OCI-LY1 (cell line): ENCODE measurements around the gene BHLHA9.

Experiments used
- H2AFZ ChIP-seq: fragments of 200-600 bp; sonication (generic), shearing (Covaris generic); 2 replicates; pipeline ENCODE4 v1.6.0; 2014; ENCODE audit warnings: antibody characterized with exemption, mild to moderate bottlenecking, low read length
- H3F3A ChIP-seq: fragments of 200-600 bp; sonication (generic), shearing (Covaris generic); 2 replicates; pipeline ENCODE4 v1.6.0; 2014; ENCODE audit warnings: mild to moderate bottlenecking, antibody characterized with exemption, low read length, moderate library complexity; ENCODE audit not compliant: insufficient read depth
- H3K27ac ChIP-seq: fragments of 200-600 bp; sonication (generic); 2 replicates; pipeline ENCODE4 v1.5.1; 2014; ENCODE audit warnings: low read length, mixed run types, mild to moderate bottlenecking, low read depth; ENCODE audit not compliant: poor library complexity, severe bottlenecking
- H3K27me3 ChIP-seq: fragments of 200-600 bp; sonication (generic); 2 replicates; pipeline ENCODE4 v1.6.0; 2014; ENCODE audit warnings: antibody characterized with exemption, mild to moderate bottlenecking, low read length, moderate library complexity; ENCODE audit not compliant: insufficient read depth
- H3K36me3 ChIP-seq: fragments of 200-600 bp; sonication (generic); 2 replicates; pipeline ENCODE4 v1.6.1; 2014; ENCODE audit warnings: mild to moderate bottlenecking, antibody characterized with exemption, low read length, moderate library complexity, mixed read lengths; ENCODE audit not compliant: insufficient read depth
- H3K4me1 ChIP-seq: fragments of 200-600 bp; sonication (generic); 2 replicates; pipeline ENCODE4 v1.5.1; 2014; ENCODE audit warnings: mild to moderate bottlenecking, low read length, moderate library complexity; ENCODE audit not compliant: insufficient read depth, severe bottlenecking
- H3K4me2 ChIP-seq: fragments of 200-600 bp; sonication (generic), shearing (Covaris generic); 2 replicates; pipeline ENCODE4 v1.6.1; 2014; ENCODE audit warnings: low read length
- H3K4me3 ChIP-seq: fragments of 200-600 bp; sonication (generic); 2 replicates; pipeline ENCODE4 v1.5.1; 2014; ENCODE audit warnings: low read length, low read depth, mild to moderate bottlenecking, mixed read lengths; ENCODE audit not compliant: poor library complexity, severe bottlenecking
- H3K79me2 ChIP-seq: fragments of 200-600 bp; shearing (Covaris generic); 2 replicates; pipeline ENCODE4 v1.6.1; 2016; ENCODE audit warnings: mixed run types, low read length, mixed read lengths; ENCODE audit not compliant: insufficient read depth
- H3K9ac ChIP-seq: fragments of 200-600 bp; sonication (generic), shearing (Covaris generic); 2 replicates; pipeline ENCODE4 v1.6.1; 2014; ENCODE audit warnings: mild to moderate bottlenecking, low read length, mixed read lengths
- H3K9me2 ChIP-seq: fragments of 200-600 bp; sonication (generic), shearing (Covaris generic); 2 replicates; pipeline ENCODE4 v1.6.1; 2014; ENCODE audit warnings: low read depth, mild to moderate bottlenecking, low read length, mixed read lengths
- H3K9me3 ChIP-seq: fragments of 200-600 bp; shearing (Covaris generic); 2 replicates; pipeline ENCODE4 v1.6.1; 2014; ENCODE audit warnings: low read length, mixed read lengths
- H4K20me1 ChIP-seq: fragments of 200-600 bp; sonication (generic), shearing (Covaris generic); 2 replicates; pipeline ENCODE4 v1.6.0; 2016; ENCODE audit warnings: mild to moderate bottlenecking, low read length; ENCODE audit not compliant: insufficient read depth
- EZH2 ChIP-seq: fragments of 200-600 bp; sonication (generic), shearing (Covaris generic); IDR thresholded peaks from 2 replicates; pipeline ENCODE4 v1.8.0; 2017; ENCODE audit warnings: borderline replicate concordance, mixed run types, mild to moderate bottlenecking, antibody characterized with exemption, low read length, moderate library complexity, mixed read lengths
- TF ChIP-seq, protein P1 (sequence below): fragments of 200-600 bp; sonication (generic), shearing (Covaris generic); IDR thresholded peaks from 2 replicates; pipeline ENCODE4 v1.5.1; 2017; ENCODE audit warnings: mild to moderate bottlenecking, antibody characterized with exemption, low read length, moderate library complexity, mixed read lengths

BHLHA9 gene

DNA sequence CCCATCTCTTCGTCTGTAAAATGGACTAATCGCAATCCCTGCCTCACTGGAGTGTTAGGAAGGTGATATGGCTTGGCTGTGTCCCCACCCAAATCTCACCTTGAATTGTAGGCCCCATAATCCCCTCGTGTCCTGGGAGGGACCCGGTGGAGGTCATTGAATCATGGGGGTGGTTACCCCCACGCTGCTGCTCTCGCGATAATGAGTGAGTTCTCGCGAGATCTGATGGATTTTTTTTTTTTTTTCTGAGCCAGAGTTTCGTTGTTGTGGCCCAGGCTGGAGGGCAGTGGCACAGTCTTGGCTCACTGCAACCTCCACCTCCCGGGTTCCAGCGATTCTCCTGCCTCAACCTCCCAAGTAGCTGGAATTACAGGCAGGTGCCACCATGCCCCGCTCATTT is 20.4 kb downstream of the BHLHA9 start:
- H3K9ac ChIP-seq, result no peak overlapping the region

DNA sequence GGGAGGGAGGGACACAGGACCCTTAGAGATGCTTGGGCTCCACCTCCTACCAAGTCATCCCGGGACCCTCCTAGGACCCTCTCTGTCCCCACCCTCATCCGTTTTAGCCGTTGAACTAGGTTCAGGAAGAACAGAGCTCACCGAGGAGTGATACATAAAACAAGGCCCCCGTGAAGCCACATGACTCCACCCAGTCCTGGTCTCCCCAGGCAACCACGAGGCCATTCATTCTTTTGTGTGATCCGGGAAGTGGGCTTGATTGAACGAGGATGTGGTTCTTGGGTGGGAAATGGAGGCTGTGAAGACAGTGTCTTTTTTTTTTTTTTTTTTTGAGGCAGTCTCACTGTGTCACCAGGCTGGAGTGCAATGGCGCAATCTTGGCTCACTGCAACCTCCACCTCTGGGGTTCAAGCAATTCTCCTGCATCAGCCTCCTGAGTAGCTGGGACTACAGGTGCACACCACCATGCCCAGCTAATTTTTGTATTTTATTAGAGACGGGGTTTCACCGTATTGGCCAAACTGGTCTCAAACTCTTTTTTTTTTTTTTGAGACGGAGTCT is 24.0 kb downstream of the BHLHA9 start:
- no peak overlapping the region for H3K27ac ChIP-seq
- H3K79me2 ChIP-seq, result no peaks in the 10 kb centered on the region
- H4K20me1 ChIP-seq, result no peaks in the 10 kb centered on the region
- no peak overlapping the region for H3K9ac ChIP-seq
- TF ChIP-seq EZH2, result no peak
- TF ChIP-seq, protein P1, sequence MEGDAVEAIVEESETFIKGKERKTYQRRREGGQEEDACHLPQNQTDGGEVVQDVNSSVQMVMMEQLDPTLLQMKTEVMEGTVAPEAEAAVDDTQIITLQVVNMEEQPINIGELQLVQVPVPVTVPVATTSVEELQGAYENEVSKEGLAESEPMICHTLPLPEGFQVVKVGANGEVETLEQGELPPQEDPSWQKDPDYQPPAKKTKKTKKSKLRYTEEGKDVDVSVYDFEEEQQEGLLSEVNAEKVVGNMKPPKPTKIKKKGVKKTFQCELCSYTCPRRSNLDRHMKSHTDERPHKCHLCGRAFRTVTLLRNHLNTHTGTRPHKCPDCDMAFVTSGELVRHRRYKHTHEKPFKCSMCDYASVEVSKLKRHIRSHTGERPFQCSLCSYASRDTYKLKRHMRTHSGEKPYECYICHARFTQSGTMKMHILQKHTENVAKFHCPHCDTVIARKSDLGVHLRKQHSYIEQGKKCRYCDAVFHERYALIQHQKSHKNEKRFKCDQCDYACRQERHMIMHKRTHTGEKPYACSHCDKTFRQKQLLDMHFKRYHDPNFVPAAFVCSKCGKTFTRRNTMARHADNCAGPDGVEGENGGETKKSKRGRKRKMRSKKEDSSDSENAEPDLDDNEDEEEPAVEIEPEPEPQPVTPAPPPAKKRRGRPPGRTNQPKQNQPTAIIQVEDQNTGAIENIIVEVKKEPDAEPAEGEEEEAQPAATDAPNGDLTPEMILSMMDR, result no peak
- H3K4me1 ChIP-seq, result no peaks in the 10 kb centered on the region
- no peaks in the 10 kb centered on the region for H3K9me3 ChIP-seq
- H3K9me2 ChIP-seq, result no peaks in the 10 kb centered on the region
- no peak overlapping the region for H3K4me3 ChIP-seq
- H3K27me3 ChIP-seq, result no peaks in the 10 kb centered on the region; the same call in 1 of the 2 replicates
- H3K36me3 ChIP-seq, result no peaks in the 10 kb centered on the region
- H3K4me2 ChIP-seq, result no peak overlapping the region
- H2AFZ ChIP-seq, result no peak overlapping the region
- H3F3A ChIP-seq, result no peaks in the 10 kb centered on the region

More for the DNA sequence above, 20.4 kb downstream of the BHLHA9 start:
- no peaks in the 10 kb centered on the region for H3K9me3 ChIP-seq
- H2AFZ ChIP-seq, result no peak overlapping the region
- TF ChIP-seq, protein P1, result no peak
- no peak for TF ChIP-seq EZH2
- H4K20me1 ChIP-seq, result no peaks in the 10 kb centered on the region
- H3K27me3 ChIP-seq, result no peaks in the 10 kb centered on the region
- H3F3A ChIP-seq, result no peaks in the 10 kb centered on the region
- no peak overlapping the region for H3K4me3 ChIP-seq
- no peaks in the 10 kb centered on the region for H3K9me2 ChIP-seq
- no peaks in the 10 kb centered on the region for H3K4me1 ChIP-seq
- no peaks in the 10 kb centered on the region for H3K36me3 ChIP-seq
- H3K4me2 ChIP-seq, result no peak overlapping the region
- H3K27ac ChIP-seq, result no peak overlapping the region
- H3K79me2 ChIP-seq, result no peaks in the 10 kb centered on the region

DNA sequence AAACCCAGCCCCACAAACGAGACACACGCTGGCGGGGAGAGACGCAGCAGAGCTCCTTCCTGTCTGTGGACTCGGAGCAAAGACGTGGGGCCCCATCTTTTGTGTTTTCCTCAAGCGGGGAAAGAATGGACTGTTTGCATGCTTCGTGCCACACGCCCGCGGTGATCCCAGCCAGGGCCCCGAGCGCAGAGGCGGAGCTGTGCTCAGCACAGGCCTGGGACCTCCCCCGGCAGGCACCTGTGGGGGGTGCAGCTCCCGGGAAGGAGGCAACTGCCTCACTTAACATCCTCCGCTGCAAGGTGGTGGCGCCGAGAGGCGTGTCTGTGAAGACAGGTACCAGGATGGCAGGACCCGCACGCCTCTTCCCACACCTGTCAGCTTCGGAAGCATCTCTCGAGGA is 28.4 kb downstream of the BHLHA9 start:
- Histone ChIP-seq H3K27me3 (peaks cover 6% of the 10 kb centered on the region; the same call in 1 of the 2 replicates), H2AFZ (no peak overlapping the region), H3K36me3 (no peaks in the 10 kb centered on the region), H3K4me2 (no peak overlapping the region), H4K20me1 (no peaks in the 10 kb centered on the region), H3F3A (no peaks in the 10 kb centered on the region), H3K9ac (no peak overlapping the region), H3K27ac (no peak overlapping the region), H3K4me3 (no peak overlapping the region), H3K9me2 (no peaks in the 10 kb centered on the region), H3K4me1 (no peaks in the 10 kb centered on the region), H3K9me3 (no peaks in the 10 kb centered on the region), H3K79me2 (no peaks in the 10 kb centered on the region)
- TF ChIP-seq, protein P1, result no peak
- no peak for TF ChIP-seq EZH2
